Esophagus muscularis mucosa (tissue), 4 donors: ENCODE results near the gene LAMA1. TPM values are rescaled to one million over a fixed set of nuclear protein-coding genes. Genes with fewer than 3 reads are reported as not detected.

Experiments used
- DNase-seq: peaks from one replicate; pipeline ENCODE4 v3.0.0-alpha.2; 2017; ENCODE audit errors: extremely low spot score
- H3K27ac ChIP-seq, 4 donors: fragments of 200-600 bp; sonication (generic); replicated peaks in 1 of 4; 1 replicate in 3 of 4; 2 replicates in 1 of 4; pipeline ENCODE4 v1.5.1; 2016 to 2019; ENCODE audit warnings: mild to moderate bottlenecking in 1 of 4
- H3K27me3 ChIP-seq, 4 donors: fragments of 200-600 bp; sonication (generic); one replicate each; pipeline versions ENCODE4 v1.5.1 to v1.6.0; 2016 to 2019
- H3K36me3 ChIP-seq, 4 donors: fragments of 200-600 bp; sonication (generic); one replicate each; pipeline ENCODE4 v1.5.1; 2016 to 2019
- H3K4me1 ChIP-seq, 4 donors: fragments of 200-600 bp; sonication (generic); one replicate each; pipeline ENCODE4 v1.5.1; 2016 to 2019
- H3K4me3 ChIP-seq, 4 donors: fragments of 200-600 bp; sonication (generic); 1 replicate in 2 of 4; 2 replicates in 2 of 4; pipeline ENCODE4 v1.5.1; 2016 to 2019; ENCODE audit warnings: mild to moderate bottlenecking in 4 of 4, moderate library complexity in 1 of 4
- H3K9me3 ChIP-seq, 4 donors: fragments of 200-600 bp; sonication (generic); 1 replicate in 3 of 4; 2 replicates in 1 of 4; pipeline ENCODE4 v1.5.1; 2016 to 2019
- EP300 ChIP-seq: sonication (generic); formaldehyde crosslinking; IDR thresholded peaks from one replicate; pipeline ENCODE4 v1.6.1; 2017; ENCODE audit warnings: antibody characterized with exemption
- POLR2A ChIP-seq: fragments of 450-650 bp; IDR thresholded peaks from one replicate; pipeline ENCODE4 v1.6.1; 2017; ENCODE audit warnings: antibody characterized with exemption, moderate library complexity, mild to moderate bottlenecking, low read depth
- POLR2AphosphoS5 ChIP-seq, 2 donors: sonication (generic); formaldehyde crosslinking; IDR thresholded peaks; one replicate each; pipeline ENCODE4 v1.6.1; 2017; ENCODE audit warnings: antibody characterized with exemption in 2 of 2
- WGBS: methylation state at CpG from one replicate; pipeline ENCODE4 v1.1.5; 2018; 5-methylcytosine and 5-hydroxymethylcytosine counted together
- intact Hi-C: fragments of 100-400 bp; cut with DNase I; formaldehyde crosslinking; loops from one replicate; pipeline ENCODE4 v1.15.1; 2023
- total RNA-seq, 4 donors: library from RNA; depleted of rRNA; stranded (reverse); fragments of >200 nt; gene quantifications; one replicate each; pipeline versions ENCODE4 v1.1.0 to v1.2.1, GENCODE V29; 2016
- TF ChIP-seq, protein P1 (sequence below), 3 experiments: fragments of 200-600 bp in 2 of 3; fragments of 450-650 bp in 1 of 3; sonication (generic) in 2 of 3; IDR thresholded peaks; one replicate each; pipeline ENCODE4 v1.5.1; 2017 to 2019; ENCODE audit warnings: antibody characterized with exemption in 3 of 3, mild to moderate bottlenecking in 2 of 3, moderate library complexity in 1 of 3

The LAMA1 gene
- total RNA-seq, 4 donors from 2014 or later: 0.17 to 0.69 (median 0.37) TPM

DNA sequence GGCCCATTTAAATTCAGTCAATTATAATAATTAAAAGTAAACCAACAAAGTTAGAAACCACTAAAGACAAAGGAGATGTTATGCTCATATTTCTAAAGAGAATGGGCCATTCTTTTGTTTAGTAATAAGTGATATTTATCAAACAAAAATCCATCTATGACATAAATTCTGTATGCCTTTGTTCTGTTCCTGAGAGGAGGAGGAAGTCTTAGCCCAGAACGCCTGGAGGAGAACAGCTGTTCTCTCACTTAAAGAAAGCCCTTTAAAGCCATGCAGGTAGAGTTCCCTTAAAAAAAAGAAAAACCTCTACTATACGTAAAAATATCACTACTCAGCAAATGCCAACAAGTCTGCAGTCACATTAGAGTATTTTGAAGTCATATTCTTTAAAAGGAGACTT, 15.5 kb downstream of the LAMA1 start:
- Histone ChIP-seq H3K4me3 (no peak overlapping the region), H3K36me3 (no peaks in the 10 kb centered on the region), H3K9me3 (no peaks in the 10 kb centered on the region), H3K27me3 (no peaks in the 10 kb centered on the region), H3K27ac (no peak overlapping the region), H3K4me1 (no peaks in the 10 kb centered on the region)
- intact Hi-C loops: no loop called here
- WGBS: 60% methylated on average over 2 of the region's 2 CpGs
- DNase-seq: no peak
- TF ChIP-seq POLR2A: no peak
- TF ChIP-seq, protein P1, sequence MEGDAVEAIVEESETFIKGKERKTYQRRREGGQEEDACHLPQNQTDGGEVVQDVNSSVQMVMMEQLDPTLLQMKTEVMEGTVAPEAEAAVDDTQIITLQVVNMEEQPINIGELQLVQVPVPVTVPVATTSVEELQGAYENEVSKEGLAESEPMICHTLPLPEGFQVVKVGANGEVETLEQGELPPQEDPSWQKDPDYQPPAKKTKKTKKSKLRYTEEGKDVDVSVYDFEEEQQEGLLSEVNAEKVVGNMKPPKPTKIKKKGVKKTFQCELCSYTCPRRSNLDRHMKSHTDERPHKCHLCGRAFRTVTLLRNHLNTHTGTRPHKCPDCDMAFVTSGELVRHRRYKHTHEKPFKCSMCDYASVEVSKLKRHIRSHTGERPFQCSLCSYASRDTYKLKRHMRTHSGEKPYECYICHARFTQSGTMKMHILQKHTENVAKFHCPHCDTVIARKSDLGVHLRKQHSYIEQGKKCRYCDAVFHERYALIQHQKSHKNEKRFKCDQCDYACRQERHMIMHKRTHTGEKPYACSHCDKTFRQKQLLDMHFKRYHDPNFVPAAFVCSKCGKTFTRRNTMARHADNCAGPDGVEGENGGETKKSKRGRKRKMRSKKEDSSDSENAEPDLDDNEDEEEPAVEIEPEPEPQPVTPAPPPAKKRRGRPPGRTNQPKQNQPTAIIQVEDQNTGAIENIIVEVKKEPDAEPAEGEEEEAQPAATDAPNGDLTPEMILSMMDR (IDR thresholded peaks at IDR 0.05): no peak
- no peak for TF ChIP-seq EP300
- TF ChIP-seq POLR2AphosphoS5 (IDR thresholded peaks at IDR 0.05): no peak

DNA sequence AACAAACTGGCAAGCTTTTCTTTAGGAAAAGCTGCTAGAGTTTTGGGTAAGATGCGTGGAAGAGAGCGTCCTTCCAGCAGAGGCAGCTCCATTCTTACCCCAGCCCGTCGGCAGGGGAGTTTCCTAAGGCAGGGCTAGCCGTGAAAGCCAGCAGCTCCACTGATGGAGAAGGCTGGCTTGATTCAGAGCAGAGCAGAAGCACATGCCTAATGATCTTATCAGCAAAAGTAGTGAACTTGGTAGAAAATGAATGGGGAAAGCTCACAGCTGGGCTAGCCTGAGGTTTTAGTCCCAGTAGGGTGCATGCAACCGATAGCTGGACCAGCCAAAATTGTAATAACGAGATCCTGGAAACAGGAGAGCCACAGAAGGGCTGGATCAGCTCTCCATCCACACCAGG, 20.8 kb downstream of the LAMA1 start:
- peak; percentile 81 for DNase-seq
- H3K27me3 ChIP-seq: no peaks in the 10 kb centered on the region
- intact Hi-C loops: no loop called here
- WGBS: 85% methylated on average over 7 of the region's 7 CpGs
- no peak for TF ChIP-seq POLR2AphosphoS5 (IDR thresholded peaks at IDR 0.05)
- TF ChIP-seq POLR2A: no peak
- no peak for TF ChIP-seq EP300
- TF ChIP-seq, protein P1 (IDR thresholded peaks at IDR 0.05): no peak
- no peaks in the 10 kb centered on the region for H3K4me1 ChIP-seq
- no peak overlapping the region for H3K4me3 ChIP-seq
- H3K36me3 ChIP-seq: no peaks in the 10 kb centered on the region
- H3K9me3 ChIP-seq: no peaks in the 10 kb centered on the region
- H3K27ac ChIP-seq: no peak overlapping the region

DNA sequence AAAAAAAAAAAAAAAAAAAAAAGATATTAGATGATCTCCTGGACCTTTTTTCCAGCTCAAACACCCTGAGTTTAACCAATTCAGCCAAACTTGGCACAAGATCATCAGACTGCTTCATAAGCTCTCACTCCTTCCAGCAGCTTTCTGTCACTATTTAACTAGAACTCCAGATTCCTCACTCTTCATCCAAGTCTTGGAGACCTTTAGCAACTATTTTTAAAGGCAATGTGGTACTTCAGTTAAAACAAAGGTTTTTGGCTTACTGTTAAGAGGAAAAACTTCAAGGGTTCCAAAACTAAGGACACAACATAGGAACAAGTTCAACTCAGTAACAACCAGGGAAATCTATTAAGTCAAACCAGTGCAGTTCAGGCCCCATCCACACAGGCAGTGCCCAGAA, 23.2 kb downstream of the LAMA1 start:
- TF ChIP-seq, protein P1 (IDR thresholded peaks at IDR 0.05): no peak
- TF ChIP-seq POLR2A (no peak), POLR2AphosphoS5 (IDR thresholded peaks at IDR 0.05) (no peak), EP300 (no peak)
- H3K27me3 ChIP-seq: no peaks in the 10 kb centered on the region
- H3K4me3 ChIP-seq: no peak overlapping the region
- no peaks in the 10 kb centered on the region for H3K4me1 ChIP-seq
- no peak for DNase-seq
- H3K9me3 ChIP-seq: no peaks in the 10 kb centered on the region
- no peak overlapping the region for H3K27ac ChIP-seq
- H3K36me3 ChIP-seq: no peaks in the 10 kb centered on the region
- intact Hi-C loops: no loop called here

DNA sequence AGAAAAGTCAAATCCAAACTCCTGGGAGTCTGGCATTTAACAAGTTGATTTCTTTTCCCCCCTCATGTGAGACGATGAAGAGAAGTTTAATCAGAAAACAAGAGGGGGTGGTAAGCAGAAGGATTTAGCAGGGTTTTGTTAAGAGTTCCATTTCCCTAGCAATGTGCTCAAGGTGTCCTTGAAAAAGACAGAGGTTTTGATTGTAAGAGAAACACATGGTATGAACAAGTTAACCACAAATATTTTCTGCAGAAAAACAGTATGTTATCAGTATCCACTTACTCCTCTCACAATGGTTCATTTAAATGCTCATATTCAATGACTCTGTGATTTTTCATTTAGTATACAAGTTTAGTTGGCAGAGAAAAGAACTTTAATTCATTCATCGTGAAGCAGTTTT, 26.8 kb downstream of the LAMA1 start:
- TF ChIP-seq, protein P1 (IDR thresholded peaks at IDR 0.05): no peak
- TF ChIP-seq POLR2A: no peak
- TF ChIP-seq EP300: no peak
- no peak for TF ChIP-seq POLR2AphosphoS5 (IDR thresholded peaks at IDR 0.05)
- 56% methylated on average over 2 of the region's 2 CpGs for WGBS
- intact Hi-C loops: no loop called here
- no peak overlapping the region for H3K4me3 ChIP-seq
- H3K27ac ChIP-seq: no peak overlapping the region
- H3K9me3 ChIP-seq: no peaks in the 10 kb centered on the region
- H3K27me3 ChIP-seq: no peaks in the 10 kb centered on the region
- no peaks in the 10 kb centered on the region for H3K36me3 ChIP-seq
- DNase-seq: no peak
- no peaks in the 10 kb centered on the region for H3K4me1 ChIP-seq

DNA sequence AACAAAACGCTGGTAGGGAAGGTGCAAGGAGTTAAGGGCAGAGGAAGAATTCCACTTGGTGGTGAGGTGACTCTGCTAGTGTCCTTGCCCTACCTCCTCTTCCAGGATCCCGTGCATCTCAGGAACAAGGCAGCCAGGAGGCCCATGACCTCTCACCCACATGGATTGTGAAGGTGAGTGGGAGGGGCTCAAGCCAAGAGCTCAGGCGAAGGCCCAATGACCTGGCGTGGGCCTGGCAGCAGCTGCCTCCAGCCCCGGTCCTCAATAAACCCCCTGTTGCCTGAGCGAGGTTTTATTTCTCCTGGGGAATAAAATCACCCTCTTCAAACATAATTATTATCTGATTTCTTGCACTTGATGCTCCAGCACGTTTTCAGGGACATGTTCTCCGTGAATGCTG, 28.2 kb downstream of the LAMA1 start:
- TF ChIP-seq POLR2A (no peak), POLR2AphosphoS5 (IDR thresholded peaks at IDR 0.05) (no peak), EP300 (no peak)
- TF ChIP-seq, protein P1 (IDR thresholded peaks at IDR 0.05): no peak
- no peak overlapping the region for H3K27ac ChIP-seq
- H3K9me3 ChIP-seq: no peaks in the 10 kb centered on the region
- no peaks in the 10 kb centered on the region for H3K36me3 ChIP-seq
- intact Hi-C loops: no loop called here
- WGBS: 85% methylated on average over 6 of the region's 8 CpGs
- peak; percentile 70 for DNase-seq
- H3K4me3 ChIP-seq: no peak overlapping the region
- peaks cover 0 to 10% (median 8%) of the 10 kb centered on the region in 4 donors for H3K4me1 ChIP-seq
- H3K27me3 ChIP-seq: no peaks in the 10 kb centered on the region
